ENCODE results near the gene PPT1.

DNA sequence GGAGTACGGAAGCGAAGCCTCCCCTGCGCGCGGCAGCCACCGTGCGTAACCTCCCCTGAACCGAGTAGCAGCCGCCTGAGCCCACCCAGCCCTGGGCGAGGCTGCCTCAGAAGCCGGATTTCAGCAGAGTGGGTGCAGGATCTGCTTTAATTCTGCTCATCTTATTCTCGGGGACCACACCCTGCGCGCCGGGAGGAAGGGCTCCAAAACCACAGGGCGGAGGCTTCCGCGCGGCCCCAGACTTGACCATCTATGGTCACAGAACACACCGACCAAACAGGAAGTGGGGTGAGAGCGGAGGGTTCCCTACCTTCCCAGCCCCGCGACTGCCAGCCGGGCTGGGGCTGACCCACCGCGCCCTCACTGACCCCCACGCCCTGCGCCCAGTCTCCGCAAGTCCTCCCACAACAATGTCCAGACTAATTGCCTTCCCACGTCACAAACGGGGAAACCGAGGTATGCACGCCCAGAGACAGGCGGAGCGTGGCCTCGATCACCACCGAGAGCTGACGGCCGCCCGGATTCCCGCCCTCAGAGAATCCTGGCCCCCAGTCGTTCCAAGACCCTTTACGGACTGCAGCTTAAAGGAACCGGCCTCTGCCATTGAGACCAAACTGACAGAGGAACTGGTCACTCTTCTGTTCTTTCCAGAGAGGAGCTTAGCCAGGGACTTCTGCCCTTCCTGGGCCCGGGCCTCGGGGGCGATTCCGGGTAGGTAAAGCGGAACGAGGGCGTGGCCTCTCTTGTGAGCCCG is 57.1 kb downstream of the PPT1 start:
- TF ChIP-seq, protein P1, sequence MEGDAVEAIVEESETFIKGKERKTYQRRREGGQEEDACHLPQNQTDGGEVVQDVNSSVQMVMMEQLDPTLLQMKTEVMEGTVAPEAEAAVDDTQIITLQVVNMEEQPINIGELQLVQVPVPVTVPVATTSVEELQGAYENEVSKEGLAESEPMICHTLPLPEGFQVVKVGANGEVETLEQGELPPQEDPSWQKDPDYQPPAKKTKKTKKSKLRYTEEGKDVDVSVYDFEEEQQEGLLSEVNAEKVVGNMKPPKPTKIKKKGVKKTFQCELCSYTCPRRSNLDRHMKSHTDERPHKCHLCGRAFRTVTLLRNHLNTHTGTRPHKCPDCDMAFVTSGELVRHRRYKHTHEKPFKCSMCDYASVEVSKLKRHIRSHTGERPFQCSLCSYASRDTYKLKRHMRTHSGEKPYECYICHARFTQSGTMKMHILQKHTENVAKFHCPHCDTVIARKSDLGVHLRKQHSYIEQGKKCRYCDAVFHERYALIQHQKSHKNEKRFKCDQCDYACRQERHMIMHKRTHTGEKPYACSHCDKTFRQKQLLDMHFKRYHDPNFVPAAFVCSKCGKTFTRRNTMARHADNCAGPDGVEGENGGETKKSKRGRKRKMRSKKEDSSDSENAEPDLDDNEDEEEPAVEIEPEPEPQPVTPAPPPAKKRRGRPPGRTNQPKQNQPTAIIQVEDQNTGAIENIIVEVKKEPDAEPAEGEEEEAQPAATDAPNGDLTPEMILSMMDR (IDR thresholded peaks at IDR 0.05), result no peak
- peak; percentile 75 to 98 (median 97) for TF ChIP-seq POLR2AphosphoS5 (IDR thresholded peaks at IDR 0.05)
